NCI-H2107 (cell line): ENCODE measurements around the gene ACOT11.

Experiments used
- DNase-seq: peaks from one replicate; lab custom pipeline; 2025; lab: John Stamatoyannopoulos, UW

Gene ACOT11

DNA sequence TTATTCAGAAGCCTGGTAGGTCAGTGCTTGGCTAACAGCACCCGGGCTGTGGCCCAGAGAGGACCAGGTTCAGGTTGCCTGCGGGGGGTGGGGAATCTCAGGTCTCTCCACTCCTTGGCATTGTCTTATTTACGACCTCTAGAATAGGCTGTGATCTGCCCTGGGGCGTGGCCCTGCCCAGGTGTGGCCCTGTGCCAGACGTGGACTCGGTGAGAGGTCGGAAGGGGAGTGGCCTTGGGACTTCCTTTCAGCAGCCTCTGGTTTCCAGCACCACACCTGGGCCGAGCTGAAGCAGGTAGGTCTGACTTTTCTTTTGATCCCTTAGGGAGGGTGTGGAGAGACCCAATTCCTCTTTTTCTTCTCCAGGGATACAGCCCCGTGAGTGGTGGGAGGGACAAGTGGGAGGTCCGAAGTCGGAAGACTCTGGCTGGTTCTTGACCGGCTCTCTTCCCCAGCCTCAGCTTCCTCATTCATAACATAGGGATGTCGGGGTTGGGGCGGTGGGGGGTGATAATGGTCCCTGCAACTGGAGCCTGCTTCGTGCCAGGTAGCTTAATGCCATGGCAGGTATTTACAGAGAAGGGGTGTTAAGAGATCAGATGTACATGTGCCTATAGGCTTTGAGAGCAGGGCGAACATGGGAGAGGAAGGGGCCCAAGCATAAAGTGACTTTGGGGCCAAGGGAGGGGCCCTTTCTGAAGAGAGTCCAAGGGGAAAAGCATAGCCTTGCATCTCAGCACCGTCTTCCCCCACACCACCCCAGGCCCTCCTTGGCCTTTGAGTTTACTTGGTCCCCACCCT is 16.5 kb downstream of the ACOT11 start:
- no peak for DNase-seq

DNA sequence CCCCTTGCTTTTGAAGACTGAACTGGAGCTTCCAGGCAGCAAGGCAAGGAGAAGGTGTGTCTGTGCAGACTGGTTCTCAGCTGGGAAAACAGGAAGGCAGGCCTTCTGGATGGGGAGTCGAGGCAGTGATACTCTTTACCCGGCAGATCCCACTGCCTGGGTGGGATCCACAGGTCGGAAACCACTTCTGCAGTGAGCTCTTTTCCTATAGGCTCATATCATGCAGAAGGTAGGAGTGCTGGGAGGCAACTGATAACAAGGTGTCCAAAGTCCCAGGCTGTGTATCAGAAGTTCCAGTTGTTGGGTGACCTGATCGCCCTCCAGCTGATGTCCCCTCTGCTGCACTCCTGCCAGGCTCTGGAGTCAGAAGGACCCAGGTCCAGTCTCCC is 17.1 kb downstream of the ACOT11 start:
- no peak for DNase-seq

DNA sequence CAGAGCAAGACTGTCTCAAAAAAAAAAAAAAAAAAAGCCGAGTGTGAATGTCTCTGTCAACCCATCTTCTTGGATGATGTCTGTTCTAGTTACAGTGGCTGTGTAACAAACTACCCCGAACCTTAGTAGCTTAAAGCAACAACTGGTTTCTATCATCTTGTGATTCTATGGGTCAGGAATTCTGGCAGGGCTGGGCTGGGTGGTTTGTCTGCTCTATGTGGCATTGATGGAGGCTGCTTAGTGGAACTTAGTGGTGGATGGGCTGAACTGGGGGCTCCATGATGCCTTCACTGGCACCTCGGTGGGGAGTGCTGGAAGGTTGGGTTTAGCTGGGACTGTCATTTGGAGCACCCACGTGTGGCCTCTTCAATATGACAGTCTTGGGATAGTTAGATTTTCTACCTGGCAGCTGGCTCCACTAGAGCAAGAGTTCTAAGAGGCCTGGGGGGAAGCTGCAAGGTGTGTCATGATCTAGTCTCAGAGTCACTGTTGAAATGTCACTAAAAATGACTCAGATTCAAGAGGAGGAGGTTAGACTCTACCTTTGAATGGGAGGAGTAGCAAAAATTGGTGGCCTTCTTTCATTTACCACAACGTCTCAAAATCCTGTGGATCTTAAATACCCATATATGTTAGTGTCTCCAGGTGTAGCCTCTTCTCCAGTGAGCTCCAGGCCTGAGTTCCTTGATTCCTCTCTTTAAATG is 18.6 kb downstream of the ACOT11 start:
- DNase-seq = no peak

DNA sequence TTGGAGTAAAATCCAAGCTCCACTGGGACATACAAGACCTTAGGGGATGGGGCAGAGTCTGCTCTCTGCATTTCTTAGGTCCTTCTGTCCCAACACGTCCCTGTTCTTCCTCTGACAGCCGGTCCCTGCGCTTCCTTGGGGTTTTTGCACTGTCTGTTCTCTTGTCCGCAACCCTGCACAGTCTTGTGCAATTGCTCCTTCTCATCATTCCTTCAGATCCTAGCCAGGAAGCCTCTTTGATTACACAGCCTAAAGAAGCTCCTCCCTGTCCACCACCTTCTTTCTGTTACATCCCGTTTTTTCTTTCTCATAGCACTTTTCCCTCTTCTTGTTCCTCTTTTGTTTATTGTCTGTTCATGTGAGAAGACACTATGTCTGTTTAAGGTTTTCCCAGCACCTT is 19.9 kb downstream of the ACOT11 start:
- no peak for DNase-seq

DNA sequence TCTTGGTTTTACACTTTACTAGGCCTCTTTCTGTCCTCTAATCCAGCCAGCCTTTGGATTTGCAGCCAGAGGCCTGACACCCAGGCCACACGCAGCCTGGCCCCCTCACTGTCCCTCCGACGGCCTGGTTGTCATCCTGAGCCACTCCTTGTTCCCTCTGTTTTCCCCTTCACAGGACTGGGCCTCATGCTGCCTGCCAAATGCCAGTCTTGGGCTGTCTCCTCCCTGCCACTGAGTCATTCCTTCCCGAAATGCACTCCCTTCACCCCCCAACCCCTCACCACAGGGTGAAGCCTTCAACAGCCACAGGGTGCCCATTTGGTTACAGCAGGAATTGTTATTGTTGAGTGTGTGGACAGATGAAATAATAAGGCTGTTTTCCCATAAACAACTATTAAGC is 21.3 kb downstream of the ACOT11 start:
- no peak for DNase-seq

DNA sequence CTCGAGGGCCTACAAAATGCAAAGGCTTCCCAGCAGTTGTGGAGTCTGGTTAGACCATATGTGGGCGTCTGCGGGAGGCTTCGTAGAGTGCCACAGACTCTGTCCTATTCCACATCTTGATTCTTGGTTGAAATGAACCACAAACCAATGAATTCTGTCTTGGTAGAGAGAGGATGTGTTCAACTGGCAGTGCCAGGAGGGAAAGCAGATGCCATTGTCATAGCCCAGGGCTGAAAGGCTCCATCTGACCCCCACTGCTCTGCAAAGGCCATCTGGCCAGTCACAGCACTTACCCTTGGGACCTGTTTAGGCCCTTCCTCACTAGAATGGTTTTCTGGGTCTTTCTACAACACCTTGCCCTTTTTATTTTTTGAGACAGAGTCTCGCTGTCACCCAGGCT is 22.1 kb downstream of the ACOT11 start:
- no peak for DNase-seq

DNA sequence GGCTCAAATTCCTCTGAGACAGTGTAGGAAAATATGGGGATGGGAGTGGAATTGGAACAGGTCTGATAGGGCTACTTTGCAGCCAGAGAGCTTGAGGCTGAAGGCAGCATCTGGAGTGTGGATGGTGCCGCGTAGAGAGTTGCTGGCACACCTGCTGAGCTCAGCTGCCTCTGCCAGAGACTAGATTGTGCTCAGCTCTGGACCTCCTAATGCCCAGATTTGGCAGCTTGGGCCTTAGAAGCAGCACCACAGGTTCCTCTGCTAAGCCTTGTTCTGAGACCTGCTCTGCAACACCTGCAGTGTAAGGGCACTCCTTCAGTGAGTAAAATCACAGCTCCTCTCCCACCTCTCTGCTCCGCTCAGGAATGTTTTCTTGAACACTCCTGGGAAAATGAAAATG is 23.3 kb downstream of the ACOT11 start:
- no peak for DNase-seq

DNA sequence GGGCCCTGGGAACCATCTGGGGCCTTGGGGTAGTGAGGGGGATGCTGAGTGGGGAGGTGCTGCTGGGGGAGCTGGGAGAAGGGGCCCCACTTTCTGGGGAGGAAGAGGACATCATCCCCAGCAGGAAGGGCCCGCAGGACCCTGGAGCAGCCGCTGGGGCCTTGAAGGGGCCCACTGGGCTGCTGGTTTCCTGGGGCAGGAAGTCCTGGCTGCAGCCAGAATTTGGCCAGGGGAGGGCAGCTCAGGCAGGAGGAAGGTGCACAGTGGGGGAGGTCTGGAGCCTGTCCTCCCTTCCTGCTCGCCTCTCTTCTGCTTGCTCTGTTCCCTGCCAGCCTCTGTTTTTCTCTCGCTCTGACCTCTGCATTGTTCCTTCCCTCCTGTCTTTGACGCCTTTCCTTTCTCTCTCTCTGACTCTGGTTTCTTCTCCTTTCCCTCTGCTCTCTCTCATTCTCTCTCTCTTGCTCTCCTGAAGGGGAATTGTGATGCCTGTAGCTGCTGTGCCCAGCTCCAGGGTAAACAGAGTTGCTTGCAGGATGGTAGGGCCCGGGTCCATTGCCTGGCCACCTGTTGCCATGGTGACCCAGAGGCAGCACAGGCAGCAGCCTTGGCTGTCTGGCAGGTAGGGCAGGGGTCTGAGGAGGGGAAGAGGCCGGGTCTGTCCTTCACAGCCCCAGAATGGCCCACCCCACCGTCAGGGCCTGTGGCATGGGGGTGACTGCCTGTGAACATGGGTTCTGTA is 23.9 kb downstream of the ACOT11 start:
- no peak for DNase-seq

DNA sequence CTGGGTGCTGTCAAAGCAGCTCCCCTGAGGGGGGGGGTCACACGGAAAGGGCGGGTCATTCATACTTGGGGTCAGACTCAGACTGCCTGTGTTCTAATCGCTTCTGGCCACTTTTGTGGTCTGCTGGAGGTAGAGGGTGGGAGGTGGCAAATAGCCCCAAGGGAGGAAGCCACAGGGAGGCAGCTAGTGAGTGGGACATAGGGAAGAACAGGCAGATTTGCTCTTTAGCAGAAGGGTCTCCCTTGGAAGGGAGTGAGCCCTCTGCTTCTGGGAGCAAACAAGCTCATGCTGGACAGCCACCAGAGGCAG is 24.5 kb downstream of the ACOT11 start:
- no peak for DNase-seq

DNA sequence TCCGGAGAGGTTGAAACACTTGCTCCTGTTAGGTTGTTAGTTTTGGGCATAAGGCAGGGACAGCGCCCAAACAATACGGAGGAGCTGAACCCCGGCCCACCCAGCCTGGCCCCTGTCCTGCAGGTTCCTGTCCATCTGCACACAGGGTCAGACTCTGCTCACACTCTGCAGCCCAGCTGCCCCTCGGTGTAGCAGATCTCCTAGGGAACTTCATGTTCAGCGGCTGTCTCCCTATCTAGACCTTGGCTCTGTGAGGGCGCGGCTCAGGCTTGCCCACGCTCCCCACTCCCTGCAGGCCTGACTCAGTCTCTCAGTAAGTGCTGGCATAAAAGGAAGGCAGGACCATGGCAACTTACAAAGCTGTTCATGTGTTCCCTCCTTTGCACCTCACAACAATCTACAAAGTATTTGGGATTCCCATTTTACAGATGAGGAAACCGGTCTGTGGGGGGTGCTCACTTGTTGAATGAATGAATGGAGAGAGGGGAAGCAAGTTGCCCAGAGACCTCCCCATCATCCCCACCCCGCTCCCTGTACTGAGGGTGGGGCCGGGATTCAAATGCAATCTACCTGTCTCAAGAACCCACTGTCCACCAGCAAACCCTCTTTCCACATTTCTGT is 26.2 kb downstream of the ACOT11 start:
- DNase-seq = no peak

DNA sequence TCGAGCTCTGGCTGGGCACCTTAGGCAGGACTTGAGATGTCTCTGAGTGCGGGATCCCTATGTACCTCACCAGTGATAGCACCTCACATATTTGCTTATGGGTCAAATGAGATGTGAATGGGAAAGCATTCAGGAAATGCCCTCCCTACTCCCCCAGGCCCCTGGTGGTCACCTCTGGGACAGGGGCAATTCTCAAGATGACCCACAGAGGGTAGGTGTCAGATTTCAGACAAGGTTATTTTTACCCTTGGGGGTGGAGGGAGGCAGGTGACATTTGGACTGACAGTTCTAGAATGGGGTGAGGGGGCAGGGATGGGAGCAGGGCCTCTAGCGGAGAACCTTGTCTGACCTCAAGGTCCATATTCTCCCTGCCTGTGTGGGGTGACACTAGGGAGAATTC is 27.1 kb downstream of the ACOT11 start:
- no peak for DNase-seq

DNA sequence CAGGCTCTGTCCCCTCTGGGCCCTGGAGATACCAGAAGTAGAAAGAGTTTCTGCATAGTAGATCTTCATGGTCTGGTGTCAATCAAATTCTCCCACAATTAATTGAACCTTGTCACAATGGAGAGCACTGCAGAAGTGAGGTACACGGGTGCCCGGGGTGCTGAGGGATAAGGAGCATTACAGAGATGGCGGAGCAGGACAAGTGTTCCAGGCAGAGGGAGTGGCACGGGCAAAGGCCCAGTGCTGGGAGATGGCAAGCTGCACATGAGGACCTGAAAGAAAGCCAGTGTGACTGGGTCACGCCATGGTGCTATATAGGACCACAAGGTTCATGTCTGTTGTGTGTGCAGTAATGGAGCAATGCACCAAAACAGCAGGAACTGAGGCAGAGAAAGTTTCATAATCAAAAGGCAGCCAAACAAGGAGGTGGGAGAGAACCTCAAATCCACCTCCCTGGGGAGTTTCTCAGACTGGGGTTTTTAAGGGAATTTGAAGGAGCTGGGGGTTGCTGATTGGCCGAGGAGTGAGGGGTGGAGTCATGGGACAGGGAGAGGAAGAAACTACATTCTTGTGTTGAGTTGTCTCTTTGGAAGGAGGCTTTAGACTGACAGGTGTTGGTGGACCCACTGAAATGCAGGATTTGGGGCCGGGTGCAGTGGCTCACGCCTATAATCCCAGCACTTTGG is 27.7 kb downstream of the ACOT11 start:
- DNase-seq = no peak

DNA sequence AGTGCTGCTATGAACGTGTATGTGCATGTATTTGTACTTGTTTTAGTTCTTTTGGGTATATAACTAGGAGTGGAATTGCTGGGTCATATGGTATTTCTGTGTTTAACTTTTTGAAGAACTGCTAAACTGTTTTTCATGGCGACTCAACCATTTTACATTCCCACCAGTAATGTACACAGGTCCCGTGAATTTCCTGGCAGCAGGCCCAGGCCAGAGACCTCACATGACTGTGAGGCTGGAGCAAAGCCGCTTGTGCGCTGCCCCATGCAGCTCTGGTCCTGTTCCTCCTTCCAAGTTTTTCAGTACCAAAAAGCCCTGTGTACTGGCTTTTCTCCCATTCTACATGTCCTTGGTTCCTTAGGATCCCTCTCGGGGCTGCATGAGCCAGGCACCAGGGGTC is 29.6 kb downstream of the ACOT11 start:
- DNase-seq = no peak

DNA sequence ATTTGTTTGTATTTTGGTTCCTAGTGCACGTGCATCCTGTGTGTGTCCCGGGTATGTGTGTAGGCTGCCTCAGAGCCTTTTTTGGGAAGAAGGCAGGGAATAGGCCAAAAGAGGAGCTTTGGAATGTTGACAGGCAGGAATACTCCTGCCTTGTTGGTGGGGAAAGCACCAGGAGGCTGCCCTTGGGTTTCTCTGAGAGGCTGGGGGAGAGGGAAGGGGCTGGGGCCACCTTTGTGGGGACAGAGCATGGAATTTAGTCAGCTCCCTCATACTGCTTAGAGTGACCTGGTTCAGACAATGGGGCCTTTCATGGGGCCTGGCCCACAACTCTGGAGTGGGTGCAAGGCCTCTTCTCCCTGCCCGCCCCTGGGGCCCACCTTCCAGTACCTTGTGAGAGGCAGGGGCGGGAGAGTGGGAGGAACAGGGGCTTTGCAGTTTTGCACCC is 31.3 kb downstream of the ACOT11 start:
- no peak for DNase-seq

DNA sequence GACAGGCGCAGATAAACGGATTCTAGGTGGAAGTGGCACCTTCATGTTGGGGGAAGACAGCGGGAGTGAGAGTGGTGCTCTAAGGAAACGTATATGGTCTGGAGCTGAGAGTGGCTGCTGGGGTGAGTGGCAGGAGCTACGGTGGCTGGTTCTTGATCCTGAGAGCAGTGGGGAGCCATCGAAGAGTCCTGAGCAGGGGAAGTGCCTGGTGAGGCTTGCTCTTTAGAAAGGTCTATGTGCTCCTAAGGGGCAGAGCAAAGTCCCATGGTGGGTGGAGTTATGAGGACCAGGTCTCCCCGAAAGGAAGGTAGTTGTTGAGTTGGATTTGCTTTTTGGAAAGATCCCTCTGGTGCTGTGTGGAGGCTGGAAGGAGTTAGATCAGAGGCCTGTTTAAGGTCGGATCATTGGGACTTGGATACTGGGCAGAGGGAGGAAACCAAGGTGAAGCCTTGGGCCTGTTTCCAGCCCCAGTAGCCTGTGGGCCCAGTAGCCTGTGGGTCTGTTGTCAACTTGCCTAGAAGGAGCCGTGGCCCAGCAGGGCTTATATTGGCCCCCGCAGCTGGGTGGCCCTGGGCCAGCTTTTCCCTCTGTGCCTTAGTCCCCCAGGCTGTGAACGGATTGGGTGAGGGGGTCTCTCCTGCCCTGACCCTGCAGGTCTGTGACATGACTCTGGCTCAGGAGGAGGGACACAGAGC is 33.0 kb downstream of the ACOT11 start:
- DNase-seq = no peak

DNA sequence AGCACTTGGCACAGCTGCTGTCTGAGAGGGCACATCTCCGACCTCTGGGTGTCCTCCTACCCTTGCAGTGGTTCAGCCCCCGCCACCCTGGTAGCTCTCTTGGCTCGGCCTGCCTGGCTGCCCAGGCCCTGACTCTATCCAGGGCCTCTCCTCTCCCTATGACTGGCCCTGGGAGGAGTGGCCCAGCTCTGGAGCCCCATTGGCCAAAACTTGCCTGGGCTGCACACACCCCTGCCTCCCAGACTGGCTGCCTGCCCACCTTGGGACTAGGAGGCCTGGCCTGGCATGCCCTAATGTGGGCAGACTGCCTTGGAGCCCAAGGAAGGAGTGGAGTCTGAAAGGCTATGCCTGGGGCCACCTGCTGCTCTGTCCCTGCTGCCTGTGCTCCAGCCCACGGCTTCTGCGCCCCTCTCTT is 33.6 kb downstream of the ACOT11 start:
- DNase-seq = no peak

DNA sequence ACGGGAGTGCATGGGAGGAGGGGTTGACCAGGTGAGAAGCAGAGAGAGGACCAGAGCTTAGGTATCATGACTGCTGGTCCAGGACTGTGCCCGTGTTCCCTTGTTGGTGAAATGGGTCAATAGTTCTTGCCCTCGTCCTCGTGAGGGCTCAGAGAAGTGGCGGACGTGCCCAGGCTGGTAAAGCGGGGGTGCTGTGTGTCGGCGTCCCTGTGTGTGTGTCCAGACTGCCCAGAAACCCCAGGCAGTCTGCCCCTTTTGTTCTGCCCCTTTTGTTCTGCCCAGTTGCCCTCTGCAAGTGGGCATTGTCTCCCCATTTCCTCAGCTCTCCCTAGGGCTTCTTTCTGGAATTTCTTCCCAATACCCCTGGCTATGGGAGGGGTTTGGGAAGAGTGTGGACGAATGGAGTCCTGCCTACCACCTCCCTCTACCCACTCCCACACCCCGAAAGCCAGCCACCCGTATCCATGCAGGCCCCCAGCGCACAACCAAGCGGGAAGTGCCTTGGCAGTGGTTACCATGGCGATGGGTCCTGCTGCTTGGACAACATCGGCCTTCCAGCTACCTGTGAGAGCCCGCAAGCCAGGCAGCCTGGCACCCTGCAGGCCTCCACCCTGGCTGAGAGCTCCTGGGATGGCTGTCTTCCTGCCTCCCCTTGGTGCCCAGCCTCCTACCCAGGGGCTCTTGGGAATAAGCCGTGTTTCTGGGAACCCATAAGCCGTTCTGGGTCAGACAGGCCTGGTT is 34.7 kb downstream of the ACOT11 start:
- no peak for DNase-seq

DNA sequence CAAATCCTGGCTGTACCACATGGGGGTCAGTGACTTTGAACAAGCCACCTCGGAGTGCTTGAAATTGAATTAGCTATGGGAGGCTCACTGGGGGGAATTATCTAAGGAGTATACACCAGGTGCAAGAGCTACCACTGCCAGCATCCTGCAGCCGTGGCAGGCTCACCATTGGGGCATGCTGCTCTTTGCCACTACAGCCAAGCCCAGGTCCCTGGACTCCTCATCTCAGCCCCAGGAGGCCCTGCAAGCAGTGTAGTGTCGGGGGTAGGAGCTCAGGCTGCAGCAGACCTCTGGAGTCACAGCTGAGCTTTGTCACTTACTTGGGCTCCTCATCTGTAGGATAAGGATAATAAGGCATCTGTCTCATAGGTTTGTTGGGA is 35.3 kb downstream of the ACOT11 start:
- DNase-seq = no peak

DNA sequence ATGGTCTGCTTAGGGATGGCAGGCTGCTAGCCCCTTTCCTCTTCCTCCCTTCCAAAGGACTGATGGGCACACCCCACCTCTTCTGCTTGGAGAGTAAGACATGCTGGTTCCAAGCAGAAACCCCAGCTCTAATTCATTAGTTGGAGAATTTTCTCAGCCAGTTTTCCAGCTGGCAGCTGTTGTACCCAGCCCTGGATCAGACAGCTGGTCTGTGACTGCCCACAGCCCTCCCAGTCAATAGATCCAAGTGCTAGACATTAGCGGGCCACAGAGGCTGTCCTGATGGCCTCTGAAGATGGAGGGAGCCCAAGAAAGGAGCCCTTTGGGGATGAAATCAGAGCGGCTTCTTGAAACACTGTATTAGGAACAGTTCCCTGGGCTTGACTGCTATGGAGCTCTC is 35.8 kb downstream of the ACOT11 start:
- DNase-seq = no peak

DNA sequence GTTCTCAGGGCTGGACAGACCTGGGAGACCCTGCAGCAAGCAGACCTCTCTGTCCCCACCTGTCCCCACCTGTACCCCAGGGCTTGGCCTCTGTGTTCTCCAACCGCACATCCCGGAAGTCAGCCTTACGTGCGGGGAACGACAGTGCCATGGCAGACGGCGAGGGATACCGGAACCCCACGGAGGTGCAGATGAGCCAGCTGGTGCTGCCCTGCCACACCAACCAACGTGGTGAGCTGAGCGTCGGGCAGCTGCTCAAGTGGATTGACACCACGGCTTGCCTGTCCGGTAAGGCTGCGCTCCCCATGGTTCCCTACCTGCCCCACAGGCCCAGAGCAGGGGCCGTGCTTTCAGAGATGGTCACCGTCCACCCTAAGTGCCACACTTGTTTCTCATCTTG is 36.5 kb downstream of the ACOT11 start:
- no peak for DNase-seq
